ENCODE results near the gene HES6.
"Not testable (repeated sequence)": the region's sequence is repeated elsewhere in the genome, so short reads cannot be mapped to it uniquely, and the experiment has no call there.

HES6 gene, protein sequence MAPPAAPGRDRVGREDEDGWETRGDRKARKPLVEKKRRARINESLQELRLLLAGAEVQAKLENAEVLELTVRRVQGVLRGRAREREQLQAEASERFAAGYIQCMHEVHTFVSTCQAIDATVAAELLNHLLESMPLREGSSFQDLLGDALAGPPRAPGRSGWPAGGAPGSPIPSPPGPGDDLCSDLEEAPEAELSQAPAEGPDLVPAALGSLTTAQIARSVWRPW

GRCh38 chr2:238239863-238240756 is at the start of gene HES6:
TSS of gene HES6 (minus strand) at chr2:238240038. CDS start at chr2:238239905, 133 bp downstream.
- DNase-seq, result peak; percentile 76

DNA sequence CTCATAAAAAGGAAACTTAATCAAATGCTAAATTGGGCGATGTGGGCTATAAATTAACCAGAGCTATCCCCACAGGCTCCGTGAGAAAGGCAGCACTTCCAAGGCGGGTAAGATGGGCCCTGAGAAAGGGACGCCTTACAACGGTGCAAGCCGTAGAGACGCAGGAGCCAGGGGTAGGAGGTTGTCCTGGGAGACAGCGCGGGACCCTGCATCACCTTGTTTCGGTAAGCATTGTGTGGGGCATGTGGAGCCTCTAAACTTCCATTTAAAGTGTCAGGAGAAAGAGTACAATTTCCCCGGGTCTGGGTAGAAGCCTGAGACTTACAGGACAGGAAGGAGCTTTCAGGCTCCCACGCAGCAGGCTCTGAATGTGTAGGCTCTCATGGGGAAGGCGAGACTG is 49.7 kb upstream of the HES6 start:
- DNase-seq, result no peak

DNA sequence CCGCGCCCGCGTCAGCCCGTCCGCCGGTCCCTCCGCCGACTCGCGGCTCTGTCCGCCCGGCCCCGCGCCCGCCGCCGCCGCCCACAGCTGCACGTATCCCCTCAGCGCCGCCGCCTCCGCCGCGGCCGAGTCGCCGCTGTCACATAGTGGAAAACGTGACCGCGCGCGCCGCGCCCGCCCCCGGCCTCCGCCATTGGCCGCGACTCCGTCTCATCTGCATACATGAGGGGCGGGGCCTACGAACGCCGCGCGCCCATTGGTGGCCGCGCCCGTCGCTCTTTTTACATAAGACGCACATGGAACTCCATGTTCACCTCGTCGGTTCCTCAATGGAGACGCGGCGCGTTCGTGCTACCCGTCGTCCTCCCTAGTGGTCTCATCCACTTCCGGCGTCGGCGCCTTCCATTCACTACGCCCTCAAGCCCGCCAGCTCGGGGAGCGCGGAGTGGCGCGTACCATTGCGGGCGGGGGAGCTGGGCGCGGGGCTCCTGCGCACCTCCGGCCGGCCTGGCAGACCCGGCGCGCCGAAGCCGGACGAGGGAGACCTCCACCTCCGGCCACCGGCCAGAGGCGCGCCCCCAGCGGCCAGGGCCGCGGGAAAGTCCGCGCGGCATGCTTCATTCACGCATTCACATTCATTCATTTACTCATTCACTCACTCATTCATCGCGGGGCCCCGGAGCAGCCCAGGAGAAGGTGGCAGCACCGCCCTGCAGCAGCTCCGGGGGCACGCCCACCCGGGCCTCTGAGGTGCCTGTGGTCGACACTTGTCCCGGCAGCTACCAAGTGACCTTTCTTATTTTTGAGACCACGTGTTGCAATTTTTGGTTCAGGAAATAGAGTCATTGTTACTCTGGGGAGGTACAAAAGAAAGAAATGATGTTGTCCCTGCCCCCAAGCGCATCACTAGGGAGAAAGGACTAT is 49.1 kb upstream of the HES6 start:
- peak; percentile 97 for DNase-seq

GRCh38 chr2:238287737-238288649 is 48.2 kb upstream of the HES6 start, which contains the start of gene PER2:
TSS of gene PER2 (minus strand) at chr2:238288610. CDS start at chr2:238277936, 10,674 bp downstream.
- DNase-seq, result peak; percentile 22

- DNase-seq, result peak; percentile 53
Measured at GRCh38 chr2:238286987-238287736, 47.3 kb upstream of the HES6 start.

GRCh38 chr2:238286551-238286950 is 46.7 kb upstream of the HES6 start:
- no peak for DNase-seq

DNA sequence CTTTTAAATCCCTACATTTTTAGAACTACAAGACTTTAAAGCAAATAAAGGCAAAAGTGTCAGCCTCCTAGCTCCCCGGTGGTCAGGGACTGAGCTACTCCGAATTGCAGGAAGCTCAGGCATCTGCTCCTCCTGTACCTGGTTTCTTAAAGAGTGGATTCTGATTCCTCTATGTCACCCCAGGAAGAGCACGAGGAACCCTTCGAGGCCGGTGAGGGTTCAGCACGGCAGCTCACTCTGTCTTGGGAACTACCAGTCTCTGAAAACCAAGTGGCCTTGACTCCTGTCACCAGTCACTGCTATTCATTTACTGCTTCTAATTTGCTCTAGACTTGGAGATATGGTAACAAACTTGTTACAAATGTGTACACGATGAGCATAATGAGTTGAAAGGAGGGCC is 46.3 kb upstream of the HES6 start:
- DNase-seq, result no peak

- DNase-seq, result no peak
Measured at GRCh38 chr2:238285653-238286082, 45.8 kb upstream of the HES6 start.

GRCh38 chr2:238284802-238285515 is 45.1 kb upstream of the HES6 start:
- no peak for DNase-seq

DNA sequence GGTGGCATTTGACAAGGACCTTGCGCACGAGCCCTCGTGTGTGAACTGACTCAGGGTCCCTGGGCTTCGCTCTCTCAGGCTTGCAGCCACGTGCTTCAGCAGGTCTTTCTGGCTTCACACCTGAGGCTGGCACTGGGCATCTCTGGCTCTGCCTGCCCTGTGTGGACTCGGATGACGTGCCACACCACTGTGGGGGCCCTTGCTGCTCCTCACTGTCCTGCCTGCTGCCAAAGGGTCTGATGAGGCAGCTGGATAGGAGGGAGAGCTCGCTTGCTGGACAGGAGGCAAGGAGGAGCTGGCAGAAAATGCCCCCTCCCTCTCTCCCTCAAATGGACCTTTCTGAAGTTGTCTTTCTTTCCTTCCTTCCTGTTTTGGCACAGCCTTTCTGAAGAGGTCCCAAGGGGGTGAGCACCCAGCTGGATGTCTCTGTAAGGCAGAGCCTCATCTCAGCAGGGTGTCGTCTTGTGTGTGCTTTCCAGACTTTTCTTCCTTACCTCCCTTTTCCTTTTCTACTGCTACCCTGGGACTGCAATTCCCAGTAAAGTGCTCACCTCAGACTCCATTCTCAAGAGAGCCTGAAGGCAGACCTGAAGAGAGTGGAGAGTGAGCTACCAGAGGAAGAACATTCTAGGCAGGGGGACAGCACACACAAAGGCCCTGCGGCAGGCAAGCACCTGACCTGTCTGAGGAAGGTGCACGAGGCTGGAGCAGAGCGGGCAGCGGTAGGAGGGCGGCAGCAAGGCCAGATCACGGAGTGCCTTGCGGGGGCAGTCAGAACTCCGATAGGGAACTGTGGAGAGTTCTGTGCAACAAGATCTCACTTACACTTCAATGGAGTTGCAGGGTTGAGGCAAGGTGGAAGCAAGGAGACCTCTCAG is 43.3 kb upstream of the HES6 start:
- DNase-seq, result no peak

GRCh38 chr2:238281826-238282480 is 42.1 kb upstream of the HES6 start:
- no peak for DNase-seq

GRCh38 chr2:238280083-238280825 is 40.4 kb upstream of the HES6 start:
- no peak for DNase-seq

GRCh38 chr2:238279324-238279682 is 39.5 kb upstream of the HES6 start:
- DNase-seq, result no peak

DNA sequence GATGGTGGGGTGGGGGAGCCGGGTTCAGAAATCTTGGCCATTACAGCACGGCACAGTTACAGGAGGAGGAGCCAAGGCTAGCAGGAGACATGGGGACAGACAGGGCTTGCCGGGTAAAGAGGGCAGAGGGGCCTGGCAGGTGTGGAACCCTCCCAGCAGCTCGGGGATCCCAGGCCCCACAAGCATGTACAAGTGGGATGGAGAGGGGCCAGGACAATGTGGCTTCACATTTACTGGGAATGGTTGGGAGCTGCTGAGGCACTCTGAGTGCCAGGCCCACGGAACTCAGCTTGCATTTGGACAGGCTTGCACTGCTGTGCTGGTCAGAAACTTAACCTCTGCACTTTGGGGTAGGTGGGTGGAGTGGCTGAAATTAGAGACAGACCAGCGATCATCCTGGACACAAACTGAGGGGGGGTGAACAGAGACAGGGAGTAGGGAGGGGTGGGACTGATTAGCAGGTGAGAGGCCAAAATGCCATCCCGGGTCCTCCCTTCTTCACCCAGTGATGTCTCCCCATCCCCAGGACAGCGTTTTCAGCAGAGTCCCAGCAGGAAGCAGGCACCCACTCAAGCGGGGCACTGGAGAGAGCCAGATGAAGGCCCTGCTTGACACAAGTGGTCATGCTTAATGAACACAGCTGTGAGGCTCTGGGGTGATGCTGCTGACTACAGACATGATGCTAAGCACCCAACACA is 38.9 kb upstream of the HES6 start:
- no peak for DNase-seq

GRCh38 chr2:238277695-238278094 is 37.9 kb upstream of the HES6 start:
- no peak for DNase-seq

- DNase-seq, result no peak
Measured at GRCh38 chr2:238274152-238274865, 34.5 kb upstream of the HES6 start.

- DNase-seq, result not testable (repeated sequence)
Measured at GRCh38 chr2:238273433-238273832, 33.6 kb upstream of the HES6 start.

Data from activated naive CD4-positive, alpha-beta T cell treated with anti-CD3 and anti-CD28 coated beads, Interleukin-2, amount 50 U/mL, for 16 hours (primary cell).